ENCODE measurements around the gene CAV1.

The CAV1 gene

DNA sequence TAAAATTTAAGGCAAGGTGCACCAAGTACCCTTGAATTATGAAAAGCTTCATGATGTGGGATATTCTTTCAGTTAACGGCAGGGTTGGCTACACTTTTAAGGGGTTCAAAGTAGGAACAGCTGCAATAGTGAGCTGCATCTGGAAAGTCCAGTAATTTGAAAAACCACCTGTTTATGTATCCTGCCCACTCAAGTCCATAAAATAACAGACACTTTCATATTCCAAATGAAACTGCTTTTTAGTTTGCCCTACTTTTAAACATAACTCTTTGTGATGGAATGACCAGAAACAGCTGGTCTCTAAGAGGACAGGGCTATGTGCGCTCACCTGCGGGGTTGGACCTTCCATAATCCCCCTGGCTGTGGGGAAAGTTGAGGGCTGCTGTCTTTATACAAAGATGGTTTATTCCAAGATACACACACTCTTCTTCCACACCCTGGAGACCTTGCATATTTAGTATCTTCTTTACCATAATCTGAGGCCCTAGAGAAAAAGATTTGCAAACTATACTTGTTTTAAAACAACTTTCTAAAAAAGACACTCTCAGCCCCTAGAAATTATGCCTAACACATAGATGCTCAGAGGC, 7.4 kb downstream of the CAV1 start:
- DNase-seq = no peak

DNA sequence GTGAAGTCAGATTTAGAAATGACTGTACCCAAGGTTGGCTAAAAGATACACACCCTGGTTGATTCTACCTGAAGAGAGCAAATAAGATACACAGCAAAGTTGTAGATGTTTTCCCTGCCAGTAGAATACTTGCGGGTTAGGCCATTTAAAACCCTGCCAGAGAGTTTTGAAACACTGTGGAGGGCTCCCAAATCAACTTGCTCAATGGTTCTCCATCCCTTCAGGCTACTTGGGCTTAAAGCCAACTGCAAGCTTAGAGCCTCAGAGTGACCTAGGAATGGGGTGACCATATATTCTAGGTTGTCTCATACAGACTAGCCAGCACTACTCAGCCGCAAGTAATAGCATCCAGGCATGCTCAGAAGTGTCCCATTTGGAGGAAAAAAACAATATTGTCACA, 10.0 kb downstream of the CAV1 start:
- no peak for DNase-seq

- DNase-seq = no peak
Observed at GRCh38 chr7:116535416-116535815, 10.6 kb downstream of the CAV1 start.

DNA sequence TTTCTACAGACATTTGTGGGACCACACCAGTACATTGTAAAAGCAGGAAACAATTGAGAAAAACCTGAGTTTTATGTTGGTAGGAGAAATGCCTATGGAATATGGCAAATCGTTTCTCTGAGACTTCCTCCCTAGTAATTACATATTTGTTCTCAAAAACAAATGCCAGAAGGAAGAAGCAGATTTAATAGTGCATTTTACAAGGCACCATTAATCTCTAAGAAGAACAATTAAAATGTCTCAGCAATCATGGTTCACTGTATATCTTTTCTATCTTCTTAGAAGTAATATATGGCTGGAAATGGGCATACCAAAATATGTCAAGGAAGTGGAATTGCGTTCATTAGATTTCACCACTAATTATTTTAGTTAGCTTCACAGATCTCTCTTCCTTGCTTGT, 13.3 kb downstream of the CAV1 start:
- no peak for DNase-seq

DNA sequence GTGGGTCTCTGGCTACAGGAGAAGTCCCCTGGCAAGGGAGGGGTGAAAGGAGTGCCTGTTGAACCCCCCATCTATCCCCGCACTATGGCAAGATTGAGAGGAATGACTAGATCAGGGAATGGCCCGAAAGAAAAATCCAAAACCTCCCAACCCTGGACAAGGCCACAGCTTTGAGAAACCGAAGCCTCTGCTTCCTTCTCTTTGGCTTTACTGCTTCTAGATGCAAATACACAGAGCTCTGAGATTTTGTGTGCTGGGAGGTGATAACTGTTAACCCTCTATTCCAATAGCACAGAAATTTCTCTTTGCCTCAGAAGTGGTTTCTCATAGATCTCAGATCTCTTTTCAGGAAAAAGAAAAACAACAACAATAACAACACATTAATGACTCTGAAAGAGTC, 15.0 kb downstream of the CAV1 start:
- no peak for DNase-seq

DNA sequence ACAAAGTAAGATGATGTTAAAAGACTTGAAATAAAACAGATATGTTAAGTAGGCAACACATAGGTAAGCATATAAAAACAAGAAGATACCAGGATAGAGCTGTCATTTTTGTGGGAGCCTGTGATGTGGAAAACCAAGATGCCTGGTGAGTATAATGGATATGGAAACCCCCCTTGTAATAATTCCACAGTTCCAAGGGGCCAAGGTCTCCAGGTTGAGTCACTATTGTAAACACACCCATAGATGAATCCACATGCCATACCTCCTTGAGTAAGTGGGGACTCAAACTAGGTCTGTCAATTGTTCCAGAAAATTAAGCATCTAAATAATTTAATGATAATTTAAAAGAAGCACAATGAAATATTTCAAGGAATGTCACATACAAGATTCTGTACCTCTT, 15.9 kb downstream of the CAV1 start:
- DNase-seq = no peak

- no peak for DNase-seq
Observed at GRCh38 chr7:116541951-116542350, 17.1 kb downstream of the CAV1 start.

DNA sequence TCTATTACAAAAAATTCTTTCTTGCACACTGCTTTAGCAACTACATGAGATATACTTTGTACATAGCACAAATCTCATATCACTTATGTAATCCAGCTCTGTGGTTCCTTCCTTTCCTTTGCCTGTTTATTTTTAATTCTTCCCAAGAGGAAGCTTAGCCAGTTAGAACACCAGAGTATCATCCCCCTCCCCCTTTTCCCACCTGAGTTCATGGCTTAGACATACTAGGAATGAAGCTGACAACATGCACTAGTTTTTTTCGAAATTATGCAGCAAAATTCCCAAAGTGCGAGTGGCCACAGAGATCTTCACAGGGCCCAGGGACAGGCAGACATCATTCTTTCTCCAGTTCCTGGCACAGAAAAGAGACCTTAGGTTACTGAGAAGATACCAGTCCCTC, 17.8 kb downstream of the CAV1 start:
- no peak for DNase-seq

DNA sequence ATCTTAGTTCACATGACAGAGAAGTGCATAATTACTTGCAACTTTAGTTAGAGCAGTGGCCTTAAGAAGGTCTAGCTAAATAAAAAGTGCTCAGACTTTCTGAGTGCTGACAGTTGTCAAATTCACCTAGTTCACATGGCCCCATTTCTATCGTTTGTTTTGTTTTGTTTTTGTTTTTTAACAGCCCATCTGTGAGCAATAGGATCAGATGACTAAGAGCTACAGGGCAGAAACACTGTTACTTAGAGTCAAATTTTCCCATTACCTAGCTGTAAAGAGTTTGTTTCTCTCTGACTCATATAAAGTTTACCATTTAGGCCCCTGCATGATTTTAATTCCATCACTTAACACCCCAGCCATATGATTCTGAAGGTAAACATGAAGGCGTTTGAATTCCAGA, 18.8 kb downstream of the CAV1 start:
- DNase-seq = no peak

GRCh38 chr7:116544487-116544886, 19.7 kb downstream of the CAV1 start:
- no peak for DNase-seq

GRCh38 chr7:116545411-116545993, 20.7 kb downstream of the CAV1 start:
- no peak for DNase-seq

- no peak for DNase-seq
Observed at GRCh38 chr7:116546054-116546453, 21.2 kb downstream of the CAV1 start.

- no peak for DNase-seq
Observed at GRCh38 chr7:116546916-116547315, 22.1 kb downstream of the CAV1 start.

DNA sequence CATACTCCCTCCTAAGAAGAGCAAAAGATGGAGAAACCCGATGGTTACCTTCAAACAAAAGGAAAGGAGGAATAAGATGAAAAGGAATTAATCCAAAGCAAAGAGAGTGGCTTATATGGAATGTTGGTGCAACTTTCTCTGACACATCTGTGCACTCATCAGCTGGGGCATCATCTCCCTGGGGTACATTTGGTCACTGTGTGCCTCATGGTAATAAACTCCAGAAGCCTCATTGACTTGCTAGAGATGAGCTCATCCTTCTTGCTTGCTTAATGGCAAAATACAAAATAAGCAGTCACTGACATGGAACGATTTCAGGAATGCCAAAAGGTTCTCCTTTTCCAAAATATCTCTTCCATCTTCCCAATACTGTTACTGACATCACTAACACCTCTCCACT, 22.5 kb downstream of the CAV1 start:
- DNase-seq = no peak

DNA sequence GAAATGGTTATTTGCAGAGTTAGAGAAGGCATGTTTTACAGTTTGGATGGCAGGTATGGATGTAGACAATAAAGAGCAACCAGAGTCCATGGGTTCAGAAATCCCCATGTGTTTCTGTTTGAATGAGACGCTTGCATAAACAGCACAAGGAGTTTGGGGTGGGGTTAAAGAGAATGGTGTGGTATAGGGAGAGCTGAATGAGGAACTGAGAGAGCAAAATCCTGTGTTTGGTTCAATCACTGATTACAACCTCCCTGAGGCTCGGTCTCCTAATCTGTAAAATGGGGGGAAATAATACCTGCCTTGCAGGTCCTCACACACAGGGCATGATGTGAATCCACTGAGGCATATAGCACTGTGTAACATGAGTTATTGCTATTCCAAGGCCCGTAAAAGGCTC, 23.7 kb downstream of the CAV1 start:
- no peak for DNase-seq

GRCh38 chr7:116549370-116549769, 24.5 kb downstream of the CAV1 start:
- no peak for DNase-seq

GRCh38 chr7:116551692-116552091, 26.9 kb downstream of the CAV1 start:
- no peak for DNase-seq

DNA sequence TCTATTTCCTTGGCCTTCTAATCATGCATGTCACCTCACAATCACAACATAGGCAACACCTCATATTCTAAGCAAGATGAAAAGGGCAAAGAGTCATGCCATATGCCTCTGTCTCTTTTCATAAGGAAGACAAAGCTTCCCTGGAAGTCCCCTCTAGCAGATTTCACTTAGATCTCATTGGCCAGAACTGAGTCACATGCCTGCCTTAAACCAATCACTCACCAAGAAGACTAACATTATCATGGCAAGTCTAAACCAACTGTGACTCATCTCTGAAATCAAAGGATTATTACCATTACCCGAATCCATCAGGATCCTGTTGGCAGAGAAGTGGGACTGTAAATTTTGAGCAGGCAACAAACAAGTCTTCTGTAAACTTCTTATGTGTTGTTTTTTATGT, 27.8 kb downstream of the CAV1 start:
- no peak for DNase-seq

- no peak for DNase-seq
Observed at GRCh38 chr7:116553168-116553964, 28.5 kb downstream of the CAV1 start.

DNA sequence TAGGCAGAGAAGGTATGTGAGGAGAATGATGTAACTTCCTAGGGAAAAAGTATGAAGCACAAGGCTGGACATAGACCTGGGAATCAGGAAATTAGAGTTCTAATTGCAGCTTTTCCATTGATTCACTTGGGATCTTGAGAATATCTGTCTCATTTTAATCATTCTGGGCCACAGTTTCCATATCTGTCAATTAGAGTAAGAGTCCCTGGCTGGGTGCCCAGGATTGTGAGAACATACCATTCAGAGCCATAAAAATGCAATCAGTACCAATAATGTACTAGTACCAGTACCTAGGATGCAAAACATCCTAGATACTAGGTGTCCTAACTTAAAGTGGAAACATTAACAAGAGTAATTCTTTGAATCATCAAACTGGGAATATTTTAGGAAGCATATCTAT, 29.6 kb downstream of the CAV1 start:
- no peak for DNase-seq

GRCh38 chr7:116554911-116555310, 30.1 kb downstream of the CAV1 start:
- DNase-seq = no peak

DNA sequence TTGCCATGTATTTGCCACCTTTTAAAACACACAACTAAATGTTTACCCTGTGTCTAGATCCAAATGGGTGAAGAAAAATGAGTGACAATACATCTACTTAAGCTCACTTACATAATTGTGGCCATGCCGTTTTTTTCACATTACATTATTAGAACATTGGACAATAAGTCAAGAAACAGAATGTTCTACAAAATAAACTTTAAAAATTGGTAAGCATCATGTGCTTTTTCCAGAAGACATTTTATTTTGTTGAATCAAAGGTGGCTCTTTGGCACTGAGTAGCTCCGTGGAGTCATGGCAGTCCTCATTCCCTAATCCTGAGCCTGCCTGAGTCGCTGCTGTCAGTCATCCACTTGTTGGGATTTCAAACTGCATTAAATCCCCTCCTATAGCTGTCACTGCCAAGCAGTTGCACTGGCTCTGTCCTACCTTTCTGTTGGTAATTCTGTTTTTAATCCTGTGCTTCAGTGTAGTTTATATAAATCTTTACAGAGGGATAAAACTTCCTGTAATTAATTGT, 32.3 kb downstream of the CAV1 start:
- DNase-seq = no peak

DNA sequence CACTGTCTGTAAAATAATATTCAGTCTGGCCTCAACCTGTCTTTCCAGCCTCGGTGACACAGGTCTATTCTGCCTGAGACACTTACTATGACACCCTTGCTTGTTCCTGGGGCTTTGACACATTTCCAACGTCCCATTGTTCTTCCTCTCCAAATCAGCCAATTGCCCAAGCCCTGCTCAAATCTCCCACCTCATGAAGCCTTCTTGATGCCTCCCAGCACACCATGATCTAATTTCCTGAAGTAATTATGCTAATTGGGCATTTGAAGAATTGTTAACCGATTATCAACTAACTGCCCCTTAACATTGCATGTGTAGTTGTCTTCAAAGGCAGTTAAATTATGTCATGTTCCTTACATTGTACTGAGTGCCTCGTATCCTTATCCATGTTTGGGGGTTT, 33.1 kb downstream of the CAV1 start:
- no peak for DNase-seq
